Motor neuron (in vitro differentiated cells): ENCODE data around the gene WDR5. TPM values are rescaled to one million over a fixed set of nuclear protein-coding genes. Genes with fewer than 3 reads are reported as not detected.

Experiments
- ATAC-seq, 8 experiments: fragments of 200-7000 bp; cut with Tn5 transposase; replicated peaks in 6 of 8; 2 replicates each; pipeline ENCODE4 v1.8.0; 2021; ENCODE audit warnings: mild to moderate bottlenecking in 8 of 8, moderate library complexity in 8 of 8
- H3K27ac ChIP-seq, 2 donors: fragments of 250-450 bp; sonication (Bioruptor Pico); 2 replicates each; pipeline ENCODE4 v1.9.0; 2021; ENCODE audit warnings: antibody characterized with exemption in 2 of 2, mild to moderate bottlenecking in 2 of 2, moderate library complexity in 1 of 2
- H3K4me1 ChIP-seq, 2 donors: fragments of 250-450 bp; sonication (Bioruptor Pico); replicated peaks in 1 of 2; 2 replicates each; pipeline ENCODE4 v1.6.1; 2021; ENCODE audit warnings: antibody characterized with exemption in 2 of 2, mild to moderate bottlenecking in 2 of 2, moderate library complexity in 1 of 2
- H3K4me3 ChIP-seq, 5 donors: fragments of 250-450 bp; sonication (Bioruptor Pico); 2 replicates each; pipeline ENCODE4 v1.9.0; 2021; ENCODE audit warnings: antibody characterized with exemption in 5 of 5, mild to moderate bottlenecking in 5 of 5, moderate library complexity in 4 of 5
- WGBS, 10 experiments: fragments of 450-650 bp; shearing (Covaris generic); methylation state at CpG; one replicate each; pipeline ENCODE4 v1.0.0; 2022; 5-methylcytosine and 5-hydroxymethylcytosine counted together
- in situ Hi-C, 9 experiments: fragments of 400-800 bp; cut with MboI; loops; one replicate each; pipeline ENCODE4 v1.15.0; 2021; ENCODE audit warnings: low sequenced_read_pairs in 9 of 9, low pct_unique_long_range_greater_than_20kb in 2 of 9; ENCODE audit not compliant: unreplicated experiment in 9 of 9
- total RNA-seq, 8 experiments: library from RNA; unstranded; fragments of 300-600 nt; gene quantifications; 2 replicates each; pipeline versions ENCODE4 v1.2.3 to v1.2.4, GENCODE V29; 2022

The WDR5 gene
- total RNA-seq, 8 experiments from 2014 or later, result 14.8 to 33.2 (median 21.9) TPM

DNA sequence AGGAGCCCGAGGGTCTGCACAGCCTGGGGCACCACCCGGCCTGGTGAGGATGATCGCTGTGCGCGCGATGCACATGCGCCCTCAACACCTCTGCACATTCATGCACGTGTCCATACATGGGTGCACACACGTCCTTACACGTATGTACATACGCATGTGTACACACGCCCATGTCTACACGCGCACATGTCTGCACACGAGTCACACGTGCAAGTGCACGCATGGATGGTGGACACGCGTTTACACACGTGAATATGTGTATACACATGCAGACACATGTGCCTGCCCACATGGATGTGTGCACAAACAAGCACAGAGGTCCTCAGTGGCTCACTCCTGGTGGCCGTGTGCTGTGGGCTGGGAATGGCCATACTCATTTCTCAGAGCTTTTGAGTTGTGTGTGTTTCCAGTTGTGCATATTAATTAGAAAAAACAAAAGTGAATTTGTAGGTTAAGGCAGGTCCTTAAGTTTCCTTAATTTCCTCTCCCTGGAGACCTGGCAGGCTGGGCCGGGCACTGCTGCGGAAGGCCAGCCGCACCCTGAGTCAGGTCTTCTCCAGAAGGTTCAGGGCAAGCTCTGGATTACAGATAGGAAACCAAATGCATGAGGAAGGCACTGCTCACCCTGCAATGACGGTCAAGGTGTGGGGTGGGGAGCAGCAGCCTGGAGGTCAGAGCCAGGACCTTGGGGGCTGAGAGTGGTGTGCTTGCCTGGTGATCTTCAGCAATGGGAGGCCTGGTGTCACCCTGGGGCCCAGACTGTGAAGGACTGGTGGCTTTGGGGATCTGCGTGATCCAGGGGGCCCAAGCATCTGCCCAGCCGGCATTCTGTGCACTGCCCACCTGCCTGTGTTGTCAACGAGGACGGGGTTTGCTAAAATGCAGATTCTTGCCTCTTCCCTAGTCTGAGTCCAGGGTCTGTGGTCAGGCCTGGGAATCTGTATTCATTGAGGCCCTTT, 29.8 kb downstream of the WDR5 start:
- H3K4me3 ChIP-seq, result no peak overlapping the region
- H3K27ac ChIP-seq, result no peak overlapping the region
- in situ Hi-C loops, result loop anchor here in 8 of 9 experiments (5.0 to 25.0 kb wide), 3 partner anchors 272 to 282 kb away; no protein-coding TSS in a partner anchor
- 17 to 93% (median 47%) methylated on average over 1 to 18 of the region's 29 CpGs; no CpG with 5 or more reads in 2 of the 10 experiments for WGBS, 10 experiments
- no peak for ATAC-seq
- H3K4me1 ChIP-seq, result peaks cover 6 to 8% of the 10 kb centered on the region in 2 donors

DNA sequence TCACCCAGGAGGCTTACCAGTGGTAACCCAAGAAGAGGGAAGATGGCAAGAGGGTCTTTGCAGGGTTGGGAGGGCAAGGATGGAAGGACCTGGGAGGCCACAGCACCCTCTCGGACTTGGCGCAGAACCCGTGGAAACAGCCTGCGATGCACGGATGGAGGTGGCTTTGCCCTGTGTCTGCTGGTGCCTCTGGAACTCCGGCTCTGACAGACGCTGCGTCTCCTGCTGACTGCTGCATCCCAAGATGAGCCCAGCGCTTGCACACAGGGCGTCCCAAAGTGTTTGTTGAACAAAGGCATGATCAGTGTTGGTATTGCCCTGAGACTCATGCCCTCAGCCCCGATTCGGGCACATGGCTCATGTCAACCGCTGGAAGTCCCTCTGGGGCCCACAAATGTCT, 30.5 kb downstream of the WDR5 start:
- in situ Hi-C loops, result loop anchor here in 8 of 9 experiments (5.0 to 25.0 kb wide), 3 partner anchors 271 to 281 kb away; no protein-coding TSS in a partner anchor
- H3K4me3 ChIP-seq, result no peak overlapping the region
- WGBS, 10 experiments, result 60 to 100% (median 80%) methylated on average over 1 to 4 of the region's 13 CpGs; no CpG with 5 or more reads in 5 of the 10 experiments
- no peak for ATAC-seq
- no peak overlapping the region for H3K27ac ChIP-seq
- peaks cover 6 to 8% of the 10 kb centered on the region in 2 donors for H3K4me1 ChIP-seq

DNA sequence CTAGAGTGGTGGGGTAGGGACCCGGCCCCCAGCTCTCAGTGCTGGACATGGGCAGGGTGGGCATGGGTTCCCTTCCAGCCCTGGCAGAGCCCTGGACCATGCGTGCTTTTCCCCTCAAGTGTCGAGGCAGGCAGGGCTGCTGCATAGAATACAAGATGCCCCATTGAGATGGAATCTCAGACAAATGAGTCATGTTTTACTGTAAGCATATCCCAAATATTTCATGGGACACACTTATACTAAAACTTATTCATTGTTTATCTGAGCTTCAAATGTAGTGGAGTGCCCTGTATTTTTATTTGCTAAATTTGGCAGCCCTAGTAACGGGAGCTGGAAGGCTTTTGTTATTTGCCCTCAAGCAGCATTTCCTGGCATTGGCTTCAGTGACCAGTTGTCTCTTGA, 31.6 kb downstream of the WDR5 start:
- Histone ChIP-seq H3K4me3 (no peak overlapping the region), H3K27ac (no peak overlapping the region), H3K4me1 (peaks cover 6 to 8% of the 10 kb centered on the region in 2 donors)
- in situ Hi-C loops, result loop anchor here in 8 of 9 experiments (5.0 to 25.0 kb wide), 3 partner anchors 270 to 280 kb away; no protein-coding TSS in a partner anchor
- WGBS, 10 experiments, result 60 to 100% (median 100%) methylated on average over 1 to 3 of the region's 4 CpGs; no CpG with 5 or more reads in 3 of the 10 experiments
- ATAC-seq, result no peak

DNA sequence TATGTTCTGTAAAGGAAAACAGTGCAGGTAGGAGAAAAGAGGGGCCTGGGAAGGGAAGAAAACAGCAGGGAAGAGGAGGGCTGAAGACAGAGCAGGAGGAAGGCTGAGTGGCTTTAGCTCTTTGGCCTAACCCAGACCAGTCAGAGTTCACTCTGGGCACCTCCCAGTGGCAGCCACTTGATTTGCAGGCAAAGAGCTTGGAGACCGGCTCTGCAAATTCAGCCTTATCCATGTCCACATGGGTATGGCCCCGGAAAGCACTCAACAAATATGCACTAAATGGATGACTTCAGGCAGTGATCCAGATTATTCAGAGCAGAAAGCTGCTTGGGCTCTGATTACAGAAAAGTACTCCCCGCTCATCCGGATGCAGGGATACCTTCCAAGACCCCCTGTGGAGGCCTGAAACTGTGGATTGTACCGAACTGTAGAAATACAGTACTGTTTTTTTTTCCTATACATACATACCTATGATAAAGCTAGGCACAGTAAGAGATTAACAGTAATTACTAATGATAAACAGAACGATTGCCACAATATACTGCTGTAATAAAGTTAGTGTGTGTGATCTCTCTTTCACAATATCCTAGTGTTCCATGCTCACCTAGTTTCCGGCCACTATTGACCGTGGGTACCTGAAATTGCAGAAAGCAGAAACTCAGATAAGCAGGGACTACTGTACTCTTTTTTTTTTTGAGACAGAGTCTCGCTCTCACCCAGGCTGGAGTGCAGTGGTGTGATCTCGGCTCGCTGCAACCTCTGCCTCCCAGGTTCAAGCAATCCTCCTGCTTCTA, 33.1 kb downstream of the WDR5 start:
- in situ Hi-C loops, result loop anchor here in 8 of 9 experiments (5.0 to 25.0 kb wide), 3 partner anchors 268 to 278 kb away; no protein-coding TSS in a partner anchor
- H3K4me1 ChIP-seq, result peaks cover 6 to 8% of the 10 kb centered on the region in 2 donors

DNA sequence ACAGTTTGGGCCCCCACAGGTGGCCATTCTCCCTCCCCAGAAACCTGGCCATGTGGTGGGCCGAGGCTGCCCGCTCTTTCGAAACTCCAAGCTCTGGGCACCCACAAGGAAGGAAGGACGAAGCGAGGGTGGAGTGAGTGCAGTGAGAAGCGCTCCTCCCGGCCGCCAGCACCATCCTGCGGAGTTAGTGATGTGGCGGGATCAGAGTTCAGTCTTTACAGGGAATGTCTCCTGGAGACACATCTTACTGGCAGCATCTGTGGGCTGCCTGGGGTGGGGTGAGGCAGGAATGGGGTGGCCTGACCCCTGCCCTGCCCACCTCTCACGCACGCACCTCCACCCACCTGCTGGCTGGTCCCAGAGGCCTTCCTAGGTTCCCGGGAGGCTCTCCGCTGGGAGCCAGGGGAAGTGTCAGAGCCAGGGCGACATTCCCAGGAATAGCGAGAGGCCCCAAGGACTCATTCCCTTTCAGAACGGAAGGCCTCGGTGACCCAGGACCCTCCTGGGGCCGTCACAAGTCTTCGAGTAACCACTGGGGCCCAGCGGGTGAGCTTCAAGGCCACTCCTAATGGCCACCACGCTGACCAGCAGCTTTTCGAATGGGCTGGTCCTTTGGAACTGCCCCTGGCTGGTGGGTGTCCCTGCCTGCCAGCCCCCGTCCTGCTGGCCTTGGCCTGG, 34.0 kb downstream of the WDR5 start:
- no peak overlapping the region for H3K4me3 ChIP-seq
- no peak for ATAC-seq
- no peak overlapping the region for H3K27ac ChIP-seq
- 14 to 100% (median 78%) methylated on average over 1 to 5 of the region's 24 CpGs; no CpG with 5 or more reads in 4 of the 10 experiments for WGBS, 10 experiments
- in situ Hi-C loops, result loop anchor here in 8 of 9 experiments (5.0 to 25.0 kb wide), 3 partner anchors 267 to 277 kb away; no protein-coding TSS in a partner anchor
- peaks cover 6 to 8% of the 10 kb centered on the region in 2 donors for H3K4me1 ChIP-seq

More for the DNA sequence above, 33.1 kb downstream of the WDR5 start:
- WGBS, 10 experiments, result 90 to 100% (median 95%) methylated on average over 1 to 7 of the region's 11 CpGs; no CpG with 5 or more reads in 3 of the 10 experiments
- ATAC-seq, result no peak
- no peak overlapping the region for H3K4me3 ChIP-seq
- no peak overlapping the region for H3K27ac ChIP-seq

DNA sequence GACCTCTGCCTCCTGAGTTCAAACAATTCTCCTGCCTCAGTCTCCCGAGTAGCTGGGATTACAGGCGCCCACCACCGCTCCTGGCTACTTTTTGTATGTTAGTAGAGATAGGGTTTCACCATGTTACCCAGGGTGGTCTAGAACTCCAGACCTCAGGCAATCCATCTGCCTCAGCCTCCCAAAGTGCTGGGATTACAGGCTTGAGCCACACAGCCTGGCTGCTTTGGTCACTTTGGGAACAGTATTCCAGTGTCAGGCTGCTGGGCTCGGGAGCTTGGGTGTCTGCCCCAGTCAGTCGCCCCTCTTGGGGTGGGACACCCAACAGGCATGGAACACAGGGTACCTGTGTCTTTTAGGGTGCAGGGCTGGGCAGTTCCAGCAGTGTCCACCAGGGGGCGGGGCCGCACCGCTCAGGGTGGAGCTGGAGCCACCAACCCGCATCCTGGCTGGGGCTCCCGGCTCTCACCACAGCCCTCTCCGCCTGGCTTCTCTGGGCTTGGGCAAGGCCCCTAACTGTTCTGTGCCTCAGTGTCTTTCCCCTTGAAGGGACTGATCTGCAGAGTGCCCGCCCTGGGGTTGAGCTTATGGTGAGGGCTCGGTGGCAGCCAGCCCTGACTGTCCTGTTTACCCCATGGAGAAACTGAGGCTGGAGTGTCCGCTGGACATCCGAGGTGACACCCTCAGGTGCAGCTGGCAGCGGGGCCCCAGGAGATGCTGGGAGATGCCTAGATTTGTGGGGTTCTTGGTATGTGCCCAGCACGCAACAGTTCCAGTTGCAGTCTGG, 34.8 kb downstream of the WDR5 start:
- ATAC-seq, result no peak
- in situ Hi-C loops, result loop anchor here in 1 of 9 experiments (25.0 kb wide), 1 partner anchor 267 kb away; no protein-coding TSS in a partner anchor
- Histone ChIP-seq H3K4me1 (peaks cover 4 to 11% of the 10 kb centered on the region in 2 donors), H3K27ac (no peak overlapping the region), H3K4me3 (no peak overlapping the region)
- 0 to 100% (median 36%) methylated on average over 1 to 6 of the region's 17 CpGs; no CpG with 5 or more reads in 5 of the 10 experiments for WGBS, 10 experiments

DNA sequence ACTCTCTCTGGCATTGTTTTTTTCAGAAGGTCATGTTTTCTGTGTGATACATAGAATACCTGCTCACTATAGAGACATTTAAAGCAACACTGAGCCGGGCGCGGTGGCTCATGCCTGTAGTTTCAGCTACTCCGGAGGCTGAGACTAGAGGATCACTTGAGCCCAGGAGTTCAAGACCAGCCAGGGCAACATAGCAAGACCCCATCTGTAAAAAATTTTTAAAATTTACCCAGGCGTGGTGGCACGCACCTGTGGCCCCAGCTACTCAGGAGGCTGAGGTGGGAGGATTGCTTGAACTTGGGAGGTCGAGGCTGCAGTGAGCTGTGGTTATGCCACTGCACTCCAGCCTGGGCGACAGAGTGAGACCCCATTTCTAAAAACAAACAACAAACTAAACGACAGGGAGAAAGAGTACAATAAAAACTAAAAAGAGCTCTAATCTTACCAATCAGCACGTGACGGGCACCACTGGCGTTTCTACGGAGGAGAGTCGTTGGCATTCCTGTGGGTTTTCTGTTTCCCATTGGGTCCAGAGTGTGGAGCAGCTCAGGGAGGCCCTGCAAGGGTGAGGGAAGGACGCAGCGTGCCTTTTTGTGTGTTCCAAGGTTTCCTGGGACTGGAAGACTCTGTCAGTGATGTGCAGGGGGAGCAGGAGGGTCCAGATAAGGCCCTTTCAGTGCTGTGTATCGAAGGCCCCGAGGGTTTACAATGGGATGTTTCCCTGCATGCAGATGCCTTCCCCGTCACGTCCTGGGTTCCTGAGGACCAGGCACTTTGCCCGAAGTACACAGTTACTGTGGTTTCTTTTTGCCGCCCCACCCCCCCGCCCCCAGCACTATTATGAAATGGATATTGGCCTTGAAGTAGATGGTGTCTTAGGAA, 35.7 kb downstream of the WDR5 start:
- 8 to 100% (median 61%) methylated on average over 2 to 12 of the region's 23 CpGs for WGBS, 10 experiments
- Histone ChIP-seq H3K4me1 (peaks cover 10 to 15% of the 10 kb centered on the region in 2 donors), H3K4me3 (no peak overlapping the region), H3K27ac (no peak overlapping the region)
- in situ Hi-C loops, result loop anchor here in 1 of 9 experiments (25.0 kb wide), 1 partner anchor 266 kb away; no protein-coding TSS in a partner anchor
- no peak for ATAC-seq

DNA sequence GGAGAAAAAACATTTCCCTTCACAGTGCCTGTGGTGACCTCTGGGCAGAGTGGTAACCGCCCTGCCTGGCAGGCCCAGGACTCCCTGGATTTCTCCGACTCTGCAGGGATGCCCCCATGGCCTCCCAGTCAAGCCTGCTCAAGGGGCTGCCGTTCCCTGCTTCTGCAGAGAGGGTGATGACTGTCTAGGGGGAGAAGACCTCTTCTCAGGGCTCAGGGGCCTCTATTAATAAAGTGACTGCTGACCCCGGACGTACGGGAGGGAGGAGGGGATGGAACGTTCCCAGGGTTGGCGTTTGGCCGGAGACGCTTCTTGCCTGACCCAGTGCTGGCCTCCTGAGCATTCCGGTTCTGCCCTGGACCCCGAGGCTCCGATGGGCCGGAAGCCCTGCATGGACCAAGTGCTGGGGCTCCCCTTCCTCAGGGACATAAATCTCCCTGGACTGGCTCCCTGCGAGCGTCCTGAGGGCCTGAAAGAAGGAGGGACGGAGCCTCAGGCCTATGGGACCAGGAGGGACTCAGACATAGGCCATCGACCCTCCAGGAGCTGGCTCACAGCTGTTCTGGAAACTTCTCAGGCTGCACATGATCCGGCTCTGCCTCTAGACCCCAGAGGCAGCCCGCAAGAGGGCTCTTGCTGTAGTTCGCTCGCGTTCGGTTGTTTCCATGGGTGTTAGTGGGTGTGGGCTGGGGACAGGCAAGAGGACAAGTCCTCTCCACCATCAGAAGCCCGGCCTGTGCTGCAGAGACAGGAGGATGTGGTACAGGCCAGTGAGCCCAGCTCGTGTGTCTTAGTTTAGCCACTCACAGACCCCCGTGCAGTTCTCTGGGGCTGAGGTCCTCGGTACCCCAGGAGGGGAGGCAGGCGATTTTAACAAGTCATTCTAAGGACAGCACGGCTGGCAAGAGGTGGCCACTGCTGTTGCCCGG, 36.6 kb downstream of the WDR5 start:
- H3K27ac ChIP-seq, result no peak overlapping the region
- in situ Hi-C loops, result loop anchor here in 1 of 9 experiments (25.0 kb wide), 1 partner anchor 265 kb away; no protein-coding TSS in a partner anchor
- peaks cover 10 to 16% of the 10 kb centered on the region in 2 donors for H3K4me1 ChIP-seq
- no peak for ATAC-seq
- H3K4me3 ChIP-seq, result no peak overlapping the region
- 71 to 84% (median 80%) methylated on average over 2 to 14 of the region's 31 CpGs; no CpG with 5 or more reads in 6 of the 10 experiments for WGBS, 10 experiments

DNA sequence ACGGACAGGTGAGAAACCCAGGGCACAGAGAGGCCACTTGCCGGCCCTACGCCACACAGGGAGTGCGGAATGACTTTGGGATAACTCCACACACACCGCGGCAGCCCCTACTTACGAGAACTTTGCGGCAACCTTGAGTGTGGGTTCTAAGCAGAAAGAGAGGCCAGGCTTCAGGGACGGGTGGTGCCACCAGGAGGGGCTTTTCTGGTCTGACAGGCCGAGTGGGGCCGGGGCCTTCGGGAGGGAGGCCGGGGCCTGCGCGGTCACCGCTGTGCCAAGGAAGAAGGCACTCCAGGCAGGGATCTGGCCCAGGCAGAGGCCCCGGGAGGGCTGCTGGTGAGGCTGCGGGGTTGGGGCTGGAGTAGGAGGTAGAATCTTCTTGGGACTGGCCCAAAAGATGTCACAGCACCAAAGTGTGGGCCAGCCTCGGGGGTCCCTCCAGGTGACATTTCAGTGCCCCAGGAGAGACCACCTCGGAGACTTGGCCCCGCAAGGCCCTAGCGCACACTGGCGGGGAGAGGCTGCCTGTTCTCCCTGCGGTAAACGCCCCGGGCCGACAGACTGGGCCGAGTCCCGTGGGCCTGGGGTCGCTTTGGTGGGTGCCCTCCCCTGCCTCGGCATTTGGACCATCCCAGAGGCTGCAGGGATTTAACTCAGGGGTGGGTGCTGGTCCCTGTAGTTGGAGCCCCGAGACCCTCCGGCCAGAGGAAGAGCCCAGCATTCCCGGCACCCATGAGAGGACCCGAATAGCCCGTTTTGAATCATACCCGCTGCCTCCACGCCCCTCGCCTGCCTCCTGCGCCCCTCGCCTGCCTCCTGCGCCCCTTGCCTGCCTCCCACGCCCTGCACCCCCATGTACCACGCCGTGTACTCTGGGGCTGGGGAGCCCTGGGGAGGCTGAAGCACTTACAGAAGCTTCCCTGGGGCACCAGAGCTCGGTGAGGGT, 37.5 kb downstream of the WDR5 start:
- H3K27ac ChIP-seq, result no peak overlapping the region
- ATAC-seq, result no peak
- in situ Hi-C loops, result loop anchor here in 1 of 9 experiments (25.0 kb wide), 1 partner anchor 264 kb away; no protein-coding TSS in a partner anchor
- peaks cover 13 to 19% of the 10 kb centered on the region in 2 donors for H3K4me1 ChIP-seq
- H3K4me3 ChIP-seq, result no peak overlapping the region
- WGBS, 10 experiments, result 60 to 93% (median 82%) methylated on average over 1 to 9 of the region's 46 CpGs; no CpG with 5 or more reads in 6 of the 10 experiments
